ENCODE data around the gene AGAP6.
"Not testable (repeated sequence)": the region's sequence is repeated elsewhere in the genome, so short reads cannot be mapped to it uniquely, and the experiment has no call there.

Gene AGAP6

DNA sequence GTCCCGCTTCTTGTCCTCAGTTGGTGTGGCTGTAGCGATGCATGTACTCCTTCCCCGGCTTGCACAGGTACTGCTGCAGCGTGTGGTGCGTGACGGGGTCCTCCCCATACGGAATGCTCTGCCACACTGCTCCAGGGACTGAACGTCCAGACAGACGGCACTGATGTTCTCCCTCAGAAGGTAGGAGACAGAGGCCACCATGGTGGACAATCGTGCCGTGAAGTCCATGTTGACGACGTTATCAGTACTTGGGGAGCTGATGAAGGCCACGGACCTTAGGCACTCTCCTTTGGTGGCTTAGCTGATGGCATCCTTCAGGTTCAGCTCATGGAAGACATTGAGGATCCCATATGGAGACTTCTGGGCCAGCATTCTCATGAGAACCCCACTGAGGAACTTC, 37.4 kb downstream of the AGAP6 start:
- no peak for DNase-seq (ENCODE audit: low read depth)

- DNase-seq (ENCODE audit: low read depth): no peak
These were observed 39.0 kb downstream of the AGAP6 start for GRCh38 chr10:50027195-50027594.

DNA sequence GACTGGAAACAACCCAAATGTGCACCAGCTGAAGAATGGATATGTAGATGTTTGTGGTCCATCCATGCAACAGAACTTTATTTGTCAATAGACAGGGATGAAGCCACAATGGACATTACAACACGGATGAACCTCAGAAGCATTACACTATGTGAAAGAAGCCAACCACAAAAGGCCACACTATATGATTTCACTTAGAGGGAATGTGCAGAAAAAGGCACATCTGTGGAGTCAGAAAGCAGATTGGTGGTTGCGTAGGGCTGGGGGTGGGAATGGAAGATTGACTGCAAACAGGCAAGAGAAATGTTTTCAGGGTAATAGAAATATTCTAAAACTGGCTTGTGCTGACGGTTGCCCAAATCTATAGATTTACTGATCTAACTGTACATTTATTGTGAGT, 45.3 kb downstream of the AGAP6 start:
- no peak for DNase-seq (ENCODE audit: low read depth)

- not testable (repeated sequence) for DNase-seq (ENCODE audit: low read depth)
These were observed 47.1 kb downstream of the AGAP6 start for GRCh38 chr10:50035337-50035736.

DNA sequence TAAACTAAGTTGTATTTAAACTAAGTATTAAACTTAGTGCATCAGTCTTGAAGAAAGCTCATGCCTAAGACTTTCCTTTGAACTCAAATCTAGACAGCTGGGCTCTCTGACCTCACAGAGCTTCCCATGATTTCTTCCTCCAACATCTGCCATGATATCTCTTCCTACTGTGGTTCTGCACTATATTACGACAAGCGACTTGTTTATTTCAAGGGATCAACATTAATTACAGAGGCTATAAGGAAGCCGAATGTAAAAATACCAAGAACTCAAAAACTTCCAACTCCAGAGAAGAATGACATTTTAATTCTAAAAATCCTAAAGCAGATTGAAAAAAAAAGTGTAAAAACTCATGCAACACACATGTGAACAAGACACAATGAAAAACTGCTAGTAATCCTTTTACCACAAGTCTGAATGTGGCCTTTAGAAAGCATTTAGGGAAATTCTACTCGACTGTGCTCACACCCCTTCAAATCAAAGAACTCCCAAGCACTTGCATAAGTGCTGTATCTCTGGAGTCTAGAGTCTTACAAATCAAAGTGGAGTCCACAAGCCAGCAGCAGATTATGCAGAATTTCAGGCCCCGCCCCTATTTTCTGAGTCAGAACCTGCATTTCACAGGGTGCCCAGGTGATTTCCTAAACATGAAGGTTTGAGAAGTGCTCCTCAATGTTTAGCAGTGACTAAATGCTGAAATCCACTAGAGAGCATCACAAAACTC, 56.9 kb downstream of the AGAP6 start:
- no peak for DNase-seq (ENCODE audit: low read depth)

- not testable (repeated sequence) for DNase-seq (ENCODE audit: low read depth)
These were observed 58.3 kb downstream of the AGAP6 start for GRCh38 chr10:50046457-50046856.

DNA sequence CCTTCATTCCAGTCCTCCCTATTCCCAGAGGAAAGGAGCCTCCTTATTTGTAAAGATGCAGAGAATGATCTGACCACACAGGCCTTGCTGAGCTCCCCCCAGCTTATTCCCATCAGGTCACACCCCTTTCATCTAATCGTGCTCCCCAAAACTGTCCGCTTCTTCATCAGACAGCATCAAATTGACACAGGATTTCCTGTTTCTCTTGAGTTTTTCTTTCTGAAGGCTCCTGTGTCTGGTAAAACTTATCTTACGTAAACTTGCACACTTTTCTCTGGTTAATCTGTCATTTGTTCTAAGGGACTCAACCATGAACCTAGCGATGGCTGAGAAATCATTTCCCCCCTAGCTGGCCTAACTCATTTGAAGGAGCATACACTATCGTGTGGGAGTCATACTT, 59.4 kb downstream of the AGAP6 start:
- DNase-seq (ENCODE audit: low read depth): not testable (repeated sequence)

DNA sequence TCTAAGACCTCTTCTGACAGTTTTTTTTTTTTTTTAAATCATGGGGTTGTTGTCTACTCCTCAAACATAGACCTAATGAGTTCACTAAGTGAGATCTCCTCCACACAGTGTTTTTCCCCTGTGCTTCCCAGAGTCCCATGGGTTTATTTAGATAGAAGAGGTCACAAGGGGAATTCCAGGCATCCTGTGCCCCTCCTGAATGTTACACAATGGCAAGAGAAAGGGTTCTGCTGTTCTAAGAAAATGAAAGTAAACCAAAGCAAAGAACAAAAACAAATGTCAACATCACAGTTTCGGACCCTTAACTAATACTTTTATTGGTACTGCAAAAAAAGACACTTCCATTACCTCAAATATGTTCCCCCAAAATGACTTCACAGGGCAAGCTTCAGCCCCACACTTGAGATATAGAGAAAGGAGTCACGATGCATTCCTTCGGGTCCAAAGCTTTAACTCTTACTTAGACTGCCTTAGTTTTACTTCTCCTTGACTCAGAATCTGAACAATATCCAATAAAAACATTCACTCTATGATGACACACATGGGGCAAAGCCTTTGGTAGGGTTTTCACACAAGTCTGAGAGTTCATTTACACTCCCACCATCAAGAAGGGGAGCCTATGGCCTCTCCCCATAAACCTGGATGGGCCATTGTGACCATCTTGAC, 63.9 kb downstream of the AGAP6 start:
- peak; percentile 37 for DNase-seq (ENCODE audit: low read depth)

- DNase-seq (ENCODE audit: low read depth): not testable (repeated sequence)
These were observed 64.7 kb downstream of the AGAP6 start for GRCh38 chr10:50052778-50053376.

- not testable (repeated sequence) for DNase-seq (ENCODE audit: low read depth)
These were observed 67.5 kb downstream of the AGAP6 start for GRCh38 chr10:50055494-50056292.

DNA sequence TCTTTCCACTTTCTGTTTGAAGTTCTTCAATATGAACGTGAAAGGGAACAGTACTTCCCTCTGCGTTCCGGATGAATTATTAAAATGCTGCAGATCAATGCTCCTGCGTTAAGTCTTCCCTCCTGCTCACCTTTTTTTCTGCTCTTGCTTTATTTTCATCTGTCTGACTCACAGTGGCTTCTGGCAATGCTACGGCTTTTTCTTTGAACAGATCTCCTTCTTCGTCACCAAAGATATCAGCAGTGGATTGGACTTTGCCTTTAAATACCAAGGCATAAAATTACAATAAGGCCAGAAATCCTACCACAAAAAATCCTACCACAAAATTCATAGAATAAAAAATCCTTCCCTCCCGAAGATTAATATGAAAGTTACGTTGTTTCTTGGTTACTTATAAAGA, 68.4 kb downstream of the AGAP6 start:
- DNase-seq (ENCODE audit: low read depth): not testable (repeated sequence)

- DNase-seq (ENCODE audit: low read depth): not testable (repeated sequence)
These were observed 70.5 kb downstream of the AGAP6 start for GRCh38 chr10:50058727-50059126.

DNA sequence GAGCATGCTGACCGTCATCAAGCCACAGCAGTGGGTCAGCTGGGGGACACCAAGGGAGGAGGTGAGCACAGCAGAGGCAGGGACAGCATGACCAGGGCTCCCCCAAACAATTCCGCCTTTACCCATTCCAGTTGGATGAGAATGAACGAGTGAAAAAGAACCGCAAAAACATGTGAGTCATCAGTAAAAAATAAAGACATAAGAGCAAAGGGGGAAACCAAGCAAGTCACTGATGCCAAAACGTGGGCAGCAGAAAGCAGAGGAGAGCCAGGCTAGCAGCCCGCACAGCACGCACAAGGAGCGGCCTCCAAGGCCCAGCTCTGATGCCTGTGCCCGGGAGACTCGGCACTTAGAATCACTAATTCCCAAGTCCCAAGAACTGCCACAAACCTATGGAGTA, 71.7 kb downstream of the AGAP6 start:
- DNase-seq (ENCODE audit: low read depth): not testable (repeated sequence)

Measured in stromal cell of bone marrow (primary cell).